Measurements from ENCODE around the gene DNAJB13. TPM values are rescaled to one million over a fixed set of nuclear protein-coding genes. Genes with fewer than 3 reads are reported as not detected.

DNAJB13 gene
- total RNA-seq, 1 donor: not detected

- no peaks in the 10 kb centered on the region for H3K27me3 ChIP-seq (ENCODE audit: insufficient read depth, low read length)
- H3K4me1 ChIP-seq (ENCODE audit: insufficient read depth, low read length): peaks cover 40% of the 10 kb centered on the region
- no peaks in the 10 kb centered on the region for H3K9me3 ChIP-seq (ENCODE audit: low read depth, low read length)
- H3K4me3 ChIP-seq (ENCODE audit: low read length): no peak overlapping the region
Observed at GRCh38 chr11:73965076-73965763, 14.4 kb downstream of the DNAJB13 start.

GRCh38 chr11:73965764-73966121 is 14.9 kb downstream of the DNAJB13 start:
- Histone ChIP-seq H3K9me3 (ENCODE audit: low read depth, low read length) (no peaks in the 10 kb centered on the region), H3K27me3 (ENCODE audit: insufficient read depth, low read length) (no peaks in the 10 kb centered on the region), H3K4me1 (ENCODE audit: insufficient read depth, low read length) (peaks cover 45% of the 10 kb centered on the region), H3K4me3 (ENCODE audit: low read length) (no peak overlapping the region)

- H3K27me3 ChIP-seq (ENCODE audit: insufficient read depth, low read length): no peaks in the 10 kb centered on the region
- no peaks in the 10 kb centered on the region for H3K9me3 ChIP-seq (ENCODE audit: low read depth, low read length)
- no peak overlapping the region for H3K4me3 ChIP-seq (ENCODE audit: low read length)
- H3K4me1 ChIP-seq (ENCODE audit: insufficient read depth, low read length): peaks cover 69% of the 10 kb centered on the region
Observed at GRCh38 chr11:73968356-73968966, 17.6 kb downstream of the DNAJB13 start.

GRCh38 chr11:73969091-73969490 is 18.3 kb downstream of the DNAJB13 start:
- Histone ChIP-seq H3K9me3 (ENCODE audit: low read depth, low read length) (no peaks in the 10 kb centered on the region), H3K27me3 (ENCODE audit: insufficient read depth, low read length) (no peaks in the 10 kb centered on the region), H3K4me1 (ENCODE audit: insufficient read depth, low read length) (peaks cover 75% of the 10 kb centered on the region), H3K4me3 (ENCODE audit: low read length) (no peak overlapping the region)

GRCh38 chr11:73969991-73970800 is 19.4 kb downstream of the DNAJB13 start:
- H3K4me1 ChIP-seq (ENCODE audit: insufficient read depth, low read length): peaks cover 75% of the 10 kb centered on the region
- no peaks in the 10 kb centered on the region for H3K27me3 ChIP-seq (ENCODE audit: insufficient read depth, low read length)
- H3K4me3 ChIP-seq (ENCODE audit: low read length): no peak overlapping the region
- H3K9me3 ChIP-seq (ENCODE audit: low read depth, low read length): no peaks in the 10 kb centered on the region

GRCh38 chr11:73971175-73971719 is 20.4 kb downstream of the DNAJB13 start:
- Histone ChIP-seq H3K27me3 (ENCODE audit: insufficient read depth, low read length) (no peaks in the 10 kb centered on the region), H3K4me3 (ENCODE audit: low read length) (no peak overlapping the region), H3K4me1 (ENCODE audit: insufficient read depth, low read length) (peaks cover 85% of the 10 kb centered on the region), H3K9me3 (ENCODE audit: low read depth, low read length) (no peaks in the 10 kb centered on the region)

GRCh38 chr11:73972187-73972586 is 21.4 kb downstream of the DNAJB13 start:
- H3K27me3 ChIP-seq (ENCODE audit: insufficient read depth, low read length): no peaks in the 10 kb centered on the region
- H3K4me1 ChIP-seq (ENCODE audit: insufficient read depth, low read length): peaks cover 95% of the 10 kb centered on the region
- H3K9me3 ChIP-seq (ENCODE audit: low read depth, low read length): no peaks in the 10 kb centered on the region
- H3K4me3 ChIP-seq (ENCODE audit: low read length): no peak overlapping the region

GRCh38 chr11:73972620-73973449 is 22.0 kb downstream of the DNAJB13 start:
- H3K4me1 ChIP-seq (ENCODE audit: insufficient read depth, low read length): peaks cover 97% of the 10 kb centered on the region
- no peaks in the 10 kb centered on the region for H3K27me3 ChIP-seq (ENCODE audit: insufficient read depth, low read length)
- no peak overlapping the region for H3K4me3 ChIP-seq (ENCODE audit: low read length)
- H3K9me3 ChIP-seq (ENCODE audit: low read depth, low read length): no peaks in the 10 kb centered on the region

- no peak overlapping the region for H3K4me3 ChIP-seq (ENCODE audit: low read length)
- peaks cover 97% of the 10 kb centered on the region for H3K4me1 ChIP-seq (ENCODE audit: insufficient read depth, low read length)
- H3K9me3 ChIP-seq (ENCODE audit: low read depth, low read length): no peaks in the 10 kb centered on the region
- no peaks in the 10 kb centered on the region for H3K27me3 ChIP-seq (ENCODE audit: insufficient read depth, low read length)
Observed at GRCh38 chr11:73974604-73975478, 24.0 kb downstream of the DNAJB13 start.

GRCh38 chr11:73975479-73975757 is 24.6 kb downstream of the DNAJB13 start:
- Histone ChIP-seq H3K27me3 (ENCODE audit: insufficient read depth, low read length) (no peaks in the 10 kb centered on the region), H3K9me3 (ENCODE audit: low read depth, low read length) (no peaks in the 10 kb centered on the region), H3K4me3 (ENCODE audit: low read length) (no peak overlapping the region), H3K4me1 (ENCODE audit: insufficient read depth, low read length) (peaks cover 97% of the 10 kb centered on the region)

- Histone ChIP-seq H3K27me3 (ENCODE audit: insufficient read depth, low read length) (no peaks in the 10 kb centered on the region), H3K4me3 (ENCODE audit: low read length) (no peak overlapping the region), H3K4me1 (ENCODE audit: insufficient read depth, low read length) (peaks cover 98% of the 10 kb centered on the region), H3K9me3 (ENCODE audit: low read depth, low read length) (no peaks in the 10 kb centered on the region)
Observed at GRCh38 chr11:73976451-73977151, 25.8 kb downstream of the DNAJB13 start.

GRCh38 chr11:73977856-73978519 is 27.2 kb downstream of the DNAJB13 start:
- Histone ChIP-seq H3K9me3 (ENCODE audit: low read depth, low read length) (no peaks in the 10 kb centered on the region), H3K27me3 (ENCODE audit: insufficient read depth, low read length) (no peaks in the 10 kb centered on the region), H3K4me3 (ENCODE audit: low read length) (no peak overlapping the region), H3K4me1 (ENCODE audit: insufficient read depth, low read length) (peaks cover 89% of the 10 kb centered on the region)

GRCh38 chr11:73978576-73979086 is 27.8 kb downstream of the DNAJB13 start:
- no peak overlapping the region for H3K4me3 ChIP-seq (ENCODE audit: low read length)
- no peaks in the 10 kb centered on the region for H3K9me3 ChIP-seq (ENCODE audit: low read depth, low read length)
- H3K27me3 ChIP-seq (ENCODE audit: insufficient read depth, low read length): no peaks in the 10 kb centered on the region
- H3K4me1 ChIP-seq (ENCODE audit: insufficient read depth, low read length): peaks cover 86% of the 10 kb centered on the region
